Uterine smooth muscle cell (primary cell): ENCODE measurements around the gene C11orf54. TPM values are rescaled to one million over a fixed set of nuclear protein-coding genes. Genes with fewer than 3 reads are reported as not detected.

ENCODE experiments used
- total RNA-seq: library from RNA; depleted of rRNA; stranded (reverse); fragments of >200 nt; gene quantifications from 2 replicates; pipeline ENCODE4 v1.2.3, GENCODE V29; 2014

Gene C11orf54
- total RNA-seq, result 11.1 and 19.6 TPM in 2 replicates

GRCh38 chr11:93741094-93741881 lies at the start of gene C11orf54, which contains the start of gene TAF1D:
Gene C11orf54, plus strand, starts transcription at chr11:93741672. Its CDS starts 5,722 bp downstream, at chr11:93747394.
Gene TAF1D, minus strand, starts transcription at chr11:93741495. Its CDS starts 2,191 bp downstream, at chr11:93739304.

GRCh38 chr11:93784145-93784934 lies 42.9 kb downstream of the C11orf54 start, which contains the start of gene MED17:
Gene MED17, plus strand, starts transcription at chr11:93784282. Its CDS starts 232 bp downstream, at chr11:93784514.

Other genes starting within 250 kb of the C11orf54 start
- 8.7 and 13.9 TPM in 2 replicates for gene SMCO4, start 198.3 kb upstream of the C11orf54 start, total RNA-seq
- gene CEP295, start 80.0 kb upstream of the C11orf54 start, total RNA-seq, result 18.9 and 29.3 TPM in 2 replicates
- gene TAF1D, start 177 bp upstream of the C11orf54 start, total RNA-seq, result 197 and 254 TPM in 2 replicates
- 31.0 and 35.4 TPM in 2 replicates for gene MED17, start 42.6 kb downstream of the C11orf54 start, total RNA-seq
- gene VSTM5, start 108.9 kb downstream of the C11orf54 start, total RNA-seq, result 0.62 and 1.00 TPM in 2 replicates